Cardiac septum (tissue), 1 donor: ENCODE measurements around the gene YWHAQ. TPM values are rescaled to one million over a fixed set of nuclear protein-coding genes. Genes with fewer than 3 reads are reported as not detected.
"Not testable (repeated sequence)": the region's sequence is repeated elsewhere in the genome, so short reads cannot be mapped to it uniquely, and the experiment has no call there.

Experiments used
- DNase-seq: peaks from one replicate; pipeline ENCODE4 v3.0.0-alpha.2; 2020; ENCODE audit warnings: low spot score
- intact Hi-C: fragments of 100-400 bp; cut with DNase I; formaldehyde crosslinking; loops from one replicate; pipeline ENCODE4 v1.14.0; 2022
- total RNA-seq: library from RNA; stranded (reverse); fragmentation: NEBNext Ultra II Directional; extraction: Animal tissue kit (Norgen Biotek cat#: 25700); gene quantifications from one replicate; pipeline ENCODE4 v1.2.1, GENCODE V29; 2021
- donor health status: DM: no; HTN: no; CAD: no.

The YWHAQ gene
- total RNA-seq, 1 donor from 2014 or later: 299 TPM

DNA sequence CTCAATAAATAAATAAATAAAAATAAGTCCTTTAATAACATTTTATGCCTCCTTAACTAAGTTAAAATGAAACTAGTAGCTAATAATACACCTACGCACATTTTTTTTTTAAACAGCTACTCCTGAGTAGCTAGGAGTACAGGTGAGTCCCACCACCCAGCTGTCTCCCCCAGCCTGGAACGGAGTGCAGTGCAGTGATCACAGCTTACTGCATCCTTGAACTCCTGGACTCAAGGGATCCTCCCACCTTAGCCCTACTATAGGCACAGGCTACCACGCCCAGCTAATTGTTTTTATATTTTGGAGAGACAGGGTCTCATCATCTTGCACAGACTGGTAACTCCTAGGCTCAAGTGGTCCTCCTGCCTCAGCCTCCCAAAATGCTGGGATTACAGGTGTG is 28.4 kb downstream of the YWHAQ start:
- no peak for DNase-seq
- intact Hi-C loops: no loop called here

DNA sequence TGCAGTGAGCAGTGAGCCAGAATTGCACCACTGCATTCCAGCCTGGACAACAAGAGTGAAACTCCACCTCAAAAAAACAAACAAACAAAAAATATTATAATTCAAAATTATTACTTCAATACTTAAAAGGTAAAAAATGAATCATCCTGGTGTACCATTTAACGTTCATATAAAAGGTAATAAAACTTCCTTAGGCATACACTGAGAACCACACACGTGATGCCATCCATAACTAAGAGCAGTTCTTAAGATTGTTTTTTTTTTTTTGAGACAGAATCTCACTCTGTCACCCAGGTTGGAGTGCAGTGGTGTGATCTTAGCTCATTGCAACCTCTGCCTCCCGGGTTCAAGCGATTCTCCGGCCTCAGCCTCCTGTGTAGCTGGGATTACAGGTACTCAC is 29.4 kb downstream of the YWHAQ start:
- no peak for DNase-seq
- intact Hi-C loops: no loop called here

DNA sequence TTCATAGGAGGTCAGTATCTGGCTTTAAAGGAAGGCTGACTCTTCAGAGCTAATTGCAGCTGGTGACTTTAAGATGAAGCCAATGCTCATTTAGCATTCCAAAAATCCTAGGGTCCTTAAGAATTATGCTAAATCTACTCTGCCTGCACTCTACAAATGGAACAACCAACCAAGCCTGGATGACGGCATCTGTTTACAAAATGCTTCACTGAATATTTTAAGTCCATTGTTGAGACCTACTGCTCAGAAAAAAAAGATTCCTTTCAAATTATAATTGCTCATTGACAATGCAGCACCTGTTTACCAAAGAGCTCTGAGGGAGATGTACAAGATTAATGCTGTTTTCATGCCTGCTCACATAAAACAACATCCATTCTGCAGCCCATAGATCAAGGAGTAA is 31.4 kb downstream of the YWHAQ start:
- intact Hi-C loops: no loop called here
- DNase-seq: no peak

DNA sequence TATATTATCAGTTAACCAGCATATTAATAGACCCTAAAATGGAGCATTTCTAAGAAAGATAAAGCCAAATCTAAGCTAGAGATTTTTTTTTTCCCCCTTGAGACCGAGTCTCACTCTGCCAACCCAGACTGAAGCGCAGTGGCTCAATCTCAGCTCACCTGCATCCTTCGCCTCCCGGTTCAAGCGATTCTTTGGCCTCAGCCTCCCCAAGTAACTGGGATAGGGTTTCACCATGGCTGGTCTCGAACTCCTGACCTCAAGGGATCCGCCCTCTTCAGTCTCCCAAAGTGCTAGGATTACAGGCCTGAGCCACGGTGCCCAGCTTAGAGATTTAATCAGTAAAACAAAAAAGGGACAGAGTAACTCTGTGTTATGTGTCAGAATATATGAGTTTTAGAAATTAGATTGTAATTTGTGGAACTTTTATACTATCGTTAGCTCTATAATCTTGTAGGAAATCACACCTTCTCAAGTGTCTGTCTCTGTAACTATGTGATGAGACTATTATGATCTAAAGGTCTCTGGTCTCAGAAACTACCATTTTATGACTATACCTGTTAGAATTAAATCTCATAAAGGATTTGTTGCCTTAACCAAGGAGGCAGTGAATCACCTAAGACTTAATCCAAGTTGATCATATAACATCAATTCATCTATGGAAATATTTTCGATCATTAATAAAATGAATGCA is 34.0 kb downstream of the YWHAQ start:
- intact Hi-C loops: no loop called here
- no peak for DNase-seq

DNA sequence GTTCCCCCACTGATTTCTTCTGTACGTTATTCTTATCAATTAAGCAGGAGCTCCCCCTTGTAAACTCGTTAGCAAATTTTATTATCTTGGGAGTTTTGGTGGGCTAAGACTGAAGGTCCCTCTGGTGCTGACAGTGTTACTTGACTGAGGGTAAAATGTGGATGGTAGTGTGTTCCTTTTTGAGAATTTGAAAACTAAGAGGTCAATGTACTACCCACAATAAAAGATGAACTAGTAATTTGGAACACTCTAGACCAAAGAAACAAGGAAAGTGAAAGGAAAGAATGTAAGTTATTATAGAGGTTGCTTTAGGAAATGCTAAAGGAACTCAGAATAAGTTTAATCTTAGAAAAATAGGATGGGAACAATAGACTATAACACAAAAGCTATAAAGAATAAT is 35.1 kb downstream of the YWHAQ start:
- DNase-seq: no peak
- intact Hi-C loops: no loop called here

DNA sequence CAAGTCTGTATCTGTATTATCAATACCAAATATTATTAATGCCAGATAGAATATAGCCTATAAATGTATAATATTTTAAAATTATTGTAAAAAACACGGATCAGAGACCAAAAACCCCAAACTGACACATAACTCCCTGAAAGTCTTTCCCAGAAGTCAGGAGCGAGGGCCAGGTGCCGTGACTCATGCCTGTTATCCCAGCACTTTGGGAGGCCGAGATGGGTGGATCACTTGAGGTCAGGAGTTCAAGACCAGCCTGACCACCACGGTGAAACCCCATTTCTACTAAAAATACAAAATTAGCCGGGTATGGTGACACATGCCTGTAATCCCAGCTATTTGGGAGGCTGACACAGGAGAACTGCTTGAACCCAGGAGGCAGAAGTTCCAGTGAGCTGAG is 35.5 kb downstream of the YWHAQ start:
- DNase-seq, intact Hi-C loops: not testable (repeated sequence)

DNA sequence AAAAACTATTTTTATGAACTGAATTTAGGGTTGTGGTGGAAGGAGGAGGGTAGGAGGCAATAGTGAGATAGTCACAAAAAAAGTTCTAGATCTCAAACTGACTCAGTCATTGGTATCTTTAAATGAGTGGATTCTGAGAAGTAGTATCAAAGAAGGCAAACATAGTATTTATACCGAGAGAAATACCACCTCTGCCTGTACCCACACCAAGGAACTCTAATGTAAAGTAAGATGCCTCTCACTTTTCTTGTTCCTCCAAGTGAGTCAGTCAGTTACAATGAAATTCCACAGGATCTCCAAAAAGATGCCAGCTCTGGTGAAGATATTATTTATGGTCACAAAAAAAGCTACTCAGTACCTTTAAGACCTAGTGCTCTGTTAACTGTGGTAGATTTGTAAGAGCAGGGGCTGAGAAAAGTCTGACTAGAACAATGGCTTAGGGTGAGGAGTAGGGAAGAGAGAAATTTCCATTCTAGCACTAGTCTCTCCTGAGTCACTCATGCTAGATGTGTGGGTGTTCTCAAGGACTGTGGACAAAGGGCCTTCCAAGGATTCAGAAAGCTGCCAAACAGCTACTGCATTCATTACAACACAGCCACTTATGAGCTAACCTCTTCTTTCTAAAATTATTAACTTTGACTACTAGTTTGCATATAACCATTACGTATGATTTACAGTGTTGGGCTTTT is 36.3 kb downstream of the YWHAQ start:
- intact Hi-C loops: no loop called here
- no peak for DNase-seq

DNA sequence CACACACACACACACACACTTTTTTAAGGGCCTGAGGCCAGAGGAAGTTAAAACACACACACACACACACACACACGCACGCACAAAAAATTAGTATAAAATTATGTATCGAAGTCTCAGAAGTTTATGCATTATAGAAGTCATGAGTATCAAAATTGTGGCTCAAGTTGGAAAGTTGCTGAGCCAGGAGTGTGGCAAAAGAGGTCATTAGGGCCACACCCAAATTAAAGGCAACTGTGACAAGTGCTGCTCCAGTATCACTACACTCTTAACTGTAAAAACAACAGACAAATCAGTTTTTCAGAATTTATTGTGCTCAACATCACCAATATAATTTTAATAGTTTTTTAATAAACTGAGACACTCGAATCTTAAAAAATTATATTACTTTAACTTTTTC is 36.9 kb downstream of the YWHAQ start:
- DNase-seq: no peak
- intact Hi-C loops: no loop called here

DNA sequence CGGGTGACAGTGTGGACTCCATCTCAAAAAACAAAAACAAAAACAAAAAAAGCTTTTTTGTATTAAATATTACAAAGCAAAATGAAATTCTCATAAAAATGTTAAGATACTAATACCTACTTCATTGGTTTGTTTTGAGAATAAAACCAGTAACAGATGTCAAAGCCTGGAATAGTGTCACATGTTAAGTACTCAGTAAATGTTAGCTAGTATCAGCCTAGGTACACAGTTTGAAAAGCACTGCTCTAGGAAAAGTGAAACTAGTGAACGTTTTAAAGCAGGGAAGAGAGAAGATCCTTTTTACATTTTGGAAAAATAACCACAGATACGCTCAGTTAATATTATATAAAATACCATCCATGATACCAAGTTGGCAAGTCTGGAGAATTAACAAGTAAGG is 38.1 kb downstream of the YWHAQ start:
- intact Hi-C loops: no loop called here

DNA sequence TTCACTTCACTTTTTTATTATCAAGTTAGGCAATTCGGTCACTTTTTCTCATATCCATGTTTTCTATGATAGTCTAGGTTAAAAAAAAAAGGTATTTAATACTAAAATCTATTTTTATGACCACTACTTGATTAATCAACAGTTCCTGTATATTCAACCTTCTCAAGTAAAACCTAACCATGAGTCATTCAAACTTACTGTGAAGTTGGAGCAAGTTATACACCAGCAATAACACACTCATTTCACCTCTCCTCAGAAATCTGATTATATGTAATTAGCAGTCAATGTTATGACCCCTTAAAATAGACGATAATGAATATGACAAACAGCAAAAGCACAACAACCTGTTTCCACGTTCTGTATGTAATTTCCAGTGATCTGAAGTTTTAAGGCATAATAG is 40.2 kb downstream of the YWHAQ start:
- no peak for DNase-seq
- intact Hi-C loops: no loop called here

More for the DNA sequence above, 38.1 kb downstream of the YWHAQ start:
- no peak for DNase-seq

DNA sequence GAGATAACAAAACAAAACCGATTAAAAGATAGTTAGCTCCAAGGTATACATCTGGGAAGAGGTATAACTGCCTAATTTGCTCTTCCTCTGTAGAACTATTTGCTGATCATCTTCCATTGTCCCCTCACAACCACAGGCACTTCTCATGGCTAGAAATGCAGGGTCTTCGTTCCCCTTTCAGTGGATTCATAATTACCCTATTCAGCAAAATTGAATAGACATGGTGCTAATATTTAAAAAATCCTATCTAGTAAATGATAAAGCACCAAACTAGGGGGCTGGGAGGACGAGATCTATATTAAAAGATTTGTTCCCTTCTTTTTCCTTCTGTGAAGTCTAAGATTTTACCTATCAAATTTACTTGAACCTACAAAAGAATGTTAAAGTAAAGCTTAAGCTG is 44.3 kb downstream of the YWHAQ start:
- intact Hi-C loops: no loop called here
- no peak for DNase-seq

DNA sequence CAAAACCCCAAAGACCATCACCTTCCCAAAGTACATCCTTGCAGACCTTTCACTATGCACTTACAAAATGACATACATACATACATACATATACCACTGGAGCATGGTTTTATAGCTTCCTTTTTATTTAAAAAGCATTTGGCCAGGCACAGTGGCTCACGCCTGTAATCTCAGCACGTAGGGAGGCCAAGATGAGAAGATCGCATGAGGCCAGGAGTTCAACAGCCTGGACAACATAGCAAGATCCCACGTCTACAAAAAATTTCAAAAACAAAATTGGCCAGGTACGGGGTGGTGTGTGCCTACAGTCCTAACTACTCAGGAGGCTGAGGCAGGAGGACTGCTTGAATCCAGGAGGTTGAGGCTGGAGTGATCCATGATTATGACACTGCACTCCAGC is 45.3 kb downstream of the YWHAQ start:
- no peak for DNase-seq
- intact Hi-C loops: no loop called here

DNA sequence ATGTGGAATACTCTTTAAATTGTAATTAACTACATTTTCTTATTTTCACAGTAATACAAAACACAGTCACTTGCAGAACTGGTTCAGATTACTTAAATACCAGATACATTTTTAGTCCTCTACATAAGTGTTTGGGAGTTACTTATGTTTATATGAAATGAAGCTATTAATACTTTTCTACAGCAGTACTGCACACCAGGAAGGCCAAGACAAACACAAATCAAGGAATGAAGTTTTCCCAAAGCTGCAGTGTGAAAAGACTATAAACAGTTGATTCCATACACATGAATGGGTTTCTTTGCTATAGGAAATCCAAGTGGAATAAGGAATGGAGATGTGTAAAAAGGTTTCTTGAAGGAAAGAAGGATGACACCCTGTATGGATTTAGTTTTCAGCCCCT is 45.9 kb downstream of the YWHAQ start:
- DNase-seq, intact Hi-C loops: not testable (repeated sequence)

DNA sequence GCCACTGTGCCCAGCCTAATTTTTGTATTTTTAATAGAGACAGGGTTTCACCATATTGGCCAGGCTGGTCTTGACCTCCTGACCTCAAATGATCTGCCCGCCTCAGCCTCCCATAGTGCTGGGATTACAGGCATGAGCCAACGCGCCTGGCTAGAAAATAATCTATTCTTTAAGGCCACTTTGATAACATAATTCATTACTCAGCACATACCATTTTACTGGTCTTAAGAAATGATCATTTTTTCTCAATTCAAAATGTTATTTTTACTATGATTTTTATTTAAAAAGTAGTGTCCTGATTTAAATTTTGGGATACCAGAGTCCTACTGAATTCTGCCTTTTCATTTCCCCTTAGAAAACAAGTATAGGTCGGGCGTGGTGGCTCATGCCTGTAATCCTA is 48.2 kb downstream of the YWHAQ start:
- no peak for DNase-seq
- intact Hi-C loops: no loop called here

DNA sequence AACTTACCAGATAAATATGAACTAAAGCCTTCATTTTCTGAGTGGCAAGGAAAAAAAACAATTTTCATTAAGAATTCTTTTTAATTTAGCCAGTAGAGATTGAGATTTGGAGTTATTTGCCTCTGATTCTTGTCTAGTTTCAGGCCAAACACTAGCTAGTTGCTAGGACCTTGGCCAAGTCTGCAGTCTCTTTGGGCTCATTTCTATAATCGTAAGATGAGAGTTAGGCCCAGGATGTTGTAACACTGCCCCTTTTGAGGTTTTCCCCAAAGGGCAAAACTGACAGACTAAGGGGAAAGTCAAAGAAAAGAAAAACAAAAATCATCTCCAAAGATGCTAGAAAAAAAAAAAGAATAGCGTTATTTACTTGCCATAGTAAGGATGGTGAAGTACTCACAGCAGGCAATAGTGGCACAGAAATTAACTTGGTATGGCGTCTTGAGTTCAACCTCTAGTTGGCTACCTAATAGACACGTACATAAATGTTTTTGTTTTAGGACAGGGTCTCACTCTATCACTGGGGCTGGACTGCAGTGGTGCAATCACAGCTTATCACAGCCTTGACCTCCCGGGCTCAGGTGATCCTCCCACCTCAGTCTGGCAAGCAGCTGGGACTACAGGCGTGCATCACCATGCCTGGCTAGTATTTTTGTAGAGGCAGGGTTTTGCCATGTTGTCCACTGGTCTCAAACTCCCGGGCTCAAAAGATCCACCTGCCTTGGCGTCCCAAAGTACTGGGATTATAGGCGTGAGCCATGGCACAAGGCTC is 52.1 kb downstream of the YWHAQ start:
- intact Hi-C loops: no loop called here
- DNase-seq: no peak

DNA sequence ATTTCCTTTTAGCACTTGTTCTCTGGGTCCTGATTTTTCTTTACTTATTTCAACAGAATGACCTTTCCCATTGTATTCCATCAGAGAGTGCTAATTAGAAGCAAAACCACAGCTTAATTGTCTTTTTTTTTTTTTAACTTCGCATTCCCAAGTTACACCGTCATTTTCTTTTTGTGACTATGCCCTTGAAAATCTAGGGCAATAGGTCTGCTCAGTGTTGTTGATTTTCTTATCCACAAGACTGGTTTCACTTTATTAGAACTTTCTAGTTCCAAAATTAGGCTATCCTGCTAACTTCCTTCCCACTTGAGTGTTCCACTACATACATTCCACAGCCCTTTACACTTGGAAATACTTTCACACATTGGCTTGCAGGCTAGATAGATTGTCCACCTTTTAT is 56.5 kb downstream of the YWHAQ start:
- intact Hi-C loops: no loop called here
- DNase-seq: no peak

DNA sequence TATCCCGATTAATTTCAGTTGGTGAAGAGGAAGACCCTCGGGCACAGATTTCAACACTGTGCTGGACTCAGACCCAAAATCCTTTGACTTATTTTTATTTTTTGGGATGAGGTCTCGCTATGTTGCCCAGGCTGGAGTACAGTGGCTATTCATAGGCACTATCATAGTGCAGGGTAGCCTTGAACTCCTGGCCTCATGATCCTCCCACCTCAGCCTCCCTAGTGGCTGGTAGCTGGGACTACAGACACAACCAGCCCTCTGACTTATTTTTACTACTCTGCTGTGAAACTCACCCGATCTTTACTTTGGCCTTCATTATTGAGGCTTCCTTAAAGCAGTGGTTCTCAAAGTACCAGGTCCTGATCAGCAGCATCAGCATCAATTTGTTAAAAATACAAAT is 57.0 kb downstream of the YWHAQ start:
- DNase-seq: no peak
- intact Hi-C loops: no loop called here

DNA sequence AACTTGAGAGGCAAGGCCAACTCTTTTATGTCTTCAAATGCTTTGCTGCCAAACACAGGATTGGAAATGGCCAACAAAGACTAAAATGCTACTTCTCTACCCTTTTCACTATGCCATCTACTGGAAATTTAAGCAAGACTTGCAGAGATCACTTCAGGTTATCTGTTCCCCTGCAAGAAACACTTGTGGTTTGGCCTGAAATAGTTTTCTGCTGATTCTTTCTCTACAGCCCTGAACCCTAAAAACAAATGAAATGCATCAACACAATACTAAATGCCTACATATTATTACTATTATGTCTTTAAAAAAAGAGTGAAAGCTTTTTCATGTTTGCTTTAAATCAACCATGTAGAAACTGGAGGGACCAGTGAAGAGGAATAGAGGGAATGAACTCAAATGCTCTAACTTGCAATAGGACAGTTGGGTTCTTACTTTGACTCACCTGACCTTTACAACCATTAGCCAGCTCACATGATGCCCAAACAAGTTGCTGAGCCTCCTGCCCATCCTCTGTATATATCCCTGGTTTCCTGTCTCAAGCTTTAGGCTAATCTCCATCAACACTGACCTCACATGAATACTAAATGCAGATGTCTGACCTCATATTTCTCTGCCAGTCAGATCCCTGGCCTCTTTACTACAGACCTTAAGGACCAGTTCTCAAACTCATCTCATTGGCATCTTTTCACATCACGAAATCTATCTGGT is 57.6 kb downstream of the YWHAQ start:
- no peak for DNase-seq
- intact Hi-C loops: no loop called here

DNA sequence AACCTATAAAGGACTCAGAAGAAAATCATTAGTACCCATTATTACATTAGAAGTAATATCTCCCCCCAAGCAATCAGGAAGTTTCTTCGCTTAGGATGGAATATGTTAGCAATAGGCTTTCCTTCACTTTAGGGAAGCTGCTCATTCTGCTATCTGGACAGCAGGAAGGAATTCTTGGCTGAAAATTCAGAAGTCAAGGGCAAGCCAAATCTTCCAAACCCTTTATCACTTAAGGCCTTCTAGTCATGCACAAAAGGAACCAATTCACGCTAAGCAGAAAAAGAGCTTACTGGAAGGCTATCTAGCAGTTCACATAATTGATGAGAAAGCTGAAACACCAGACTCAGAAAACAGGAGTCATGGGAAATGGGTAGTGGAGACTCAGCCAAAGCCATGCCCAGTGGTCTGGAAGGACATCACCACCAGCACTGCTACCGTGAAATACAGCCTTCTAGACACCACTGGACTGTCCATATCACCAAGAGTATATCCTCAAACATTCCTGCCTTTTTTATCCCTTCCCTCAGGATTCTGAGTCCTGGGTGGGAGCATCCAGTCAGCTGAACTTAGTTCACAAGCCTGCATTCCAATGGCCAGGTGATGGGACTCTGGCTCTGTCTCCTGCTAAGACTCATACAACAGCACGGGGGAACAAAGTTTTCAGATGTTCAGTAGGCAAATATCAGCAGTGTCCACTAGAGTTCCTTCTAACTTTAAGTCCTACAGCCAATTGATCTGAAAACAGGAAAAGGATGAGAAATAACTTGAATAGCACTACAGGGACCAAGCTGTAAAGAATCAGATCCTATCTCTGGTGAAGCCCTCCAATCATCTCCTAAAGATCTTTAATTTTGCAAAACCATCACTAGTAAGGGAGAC is 60.4 kb downstream of the YWHAQ start:
- intact Hi-C loops: no loop called here
- DNase-seq: no peak
